Measurements from ENCODE around the gene TBC1D2B. TPM values are rescaled to one million over a fixed set of nuclear protein-coding genes. Genes with fewer than 3 reads are reported as not detected.
"Not testable (repeated sequence)": the region's sequence is repeated elsewhere in the genome, so short reads cannot be mapped to it uniquely, and the experiment has no call there.

The TBC1D2B gene
- total RNA-seq, 1 donor from 2014 or later: 63.3 TPM

- H3K27ac ChIP-seq; intact Hi-C loops (cut with DNase I); DNase-seq (ENCODE audit: low spot score in 2 of 2); H3K4me3 ChIP-seq; H3K9me3 ChIP-seq; H3K27me3 ChIP-seq: not testable (repeated sequence)
- H3K4me1 ChIP-seq: peaks cover 17 to 33% of the 10 kb centered on the region in 2 donors
- H3K36me3 ChIP-seq: peaks cover 36% of the 10 kb centered on the region in 2 donors
Measured at GRCh38 chr15:77996226-77996625, 81.3 kb downstream of the TBC1D2B start.

DNA sequence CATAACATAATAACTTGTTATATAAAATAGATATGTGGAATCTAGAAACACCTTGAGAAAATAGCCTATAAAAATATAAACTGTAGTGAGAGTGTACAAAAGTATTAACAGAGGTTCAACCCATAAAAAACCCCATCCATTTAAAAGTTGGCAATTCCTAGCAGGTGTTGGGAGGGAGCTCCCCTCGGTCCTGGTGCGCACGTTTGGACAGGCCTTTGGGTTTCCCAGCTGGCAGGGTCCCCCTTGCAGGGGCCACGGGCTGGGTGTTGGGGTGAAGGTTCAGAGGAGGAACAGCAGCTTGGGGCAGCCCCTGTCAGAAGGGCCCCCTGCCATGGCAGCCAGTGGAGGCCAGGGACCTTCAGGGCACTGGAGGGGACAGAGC, 82.0 kb downstream of the TBC1D2B start:
- DNase-seq (ENCODE audit: low spot score in 2 of 2); H3K4me3 ChIP-seq; H3K9me3 ChIP-seq; intact Hi-C loops (cut with DNase I); H3K27me3 ChIP-seq: not testable (repeated sequence)
- peaks cover 21 to 40% of the 10 kb centered on the region in 2 donors for H3K4me1 ChIP-seq
- H3K36me3 ChIP-seq: peaks cover 29% of the 10 kb centered on the region in 2 donors
- H3K27ac ChIP-seq: peak overlapping the region; percentile 89 to 94

- Histone ChIP-seq H3K36me3 (peaks cover 23 to 24% of the 10 kb centered on the region in 2 donors), H3K4me3 (peak overlapping the region in 1 of 2 donors; percentile 10), H3K4me1 (peaks cover 21 to 45% of the 10 kb centered on the region in 2 donors), H3K27ac (peak overlapping the region; percentile 89 to 94)
- intact Hi-C loops (cut with DNase I): loop anchor here (1.0 to 5.0 kb wide), 2 partner anchors 10 to 82 kb away; partner anchors contain the start of gene TBC1D2B
- H3K27me3 ChIP-seq; H3K9me3 ChIP-seq; DNase-seq (ENCODE audit: low spot score in 2 of 2): not testable (repeated sequence)
Measured at GRCh38 chr15:77994893-77995536, 82.5 kb downstream of the TBC1D2B start.

DNA sequence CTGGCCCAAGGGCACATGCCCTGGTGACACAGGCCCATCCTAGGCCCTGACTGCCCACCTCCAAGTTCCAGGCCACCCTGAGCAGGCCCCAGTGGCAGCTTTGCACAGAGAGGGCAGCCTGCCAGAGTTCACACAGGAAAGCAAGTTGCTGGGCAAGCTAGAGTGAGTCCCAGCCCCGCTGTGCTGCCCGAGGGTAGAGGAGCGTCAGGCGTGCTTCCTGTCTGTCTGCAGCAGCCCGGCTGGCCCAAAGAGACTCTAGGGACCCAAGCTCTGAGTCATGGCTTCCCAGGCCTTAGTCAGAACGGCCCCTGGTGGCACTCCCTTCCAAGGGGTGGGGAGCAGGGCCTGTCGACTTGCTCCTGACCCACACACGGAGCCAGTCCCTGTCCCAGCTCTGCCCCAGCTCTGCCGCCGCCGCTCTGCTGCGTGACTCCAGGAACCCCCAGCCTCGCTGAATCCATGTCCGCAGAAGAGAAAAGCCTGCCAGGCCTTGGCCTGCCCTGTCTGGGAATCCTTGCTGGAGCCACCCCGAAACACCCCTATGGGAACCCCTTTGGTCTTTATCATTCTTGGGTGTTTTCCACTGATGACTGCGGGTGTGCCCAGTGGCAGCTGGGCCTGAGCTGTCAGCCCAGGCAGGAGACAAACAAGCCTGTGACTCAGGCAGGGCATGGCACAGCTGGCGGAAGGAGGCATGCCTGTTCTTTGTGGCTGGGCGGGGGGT, 83.4 kb downstream of the TBC1D2B start:
- peak; percentile 88 to 98 for DNase-seq (ENCODE audit: low spot score in 2 of 2)
- Histone ChIP-seq H3K4me3 (peak overlapping the region in 1 of 2 donors; percentile 10), H3K4me1 (peaks cover 21 to 47% of the 10 kb centered on the region in 2 donors), H3K36me3 (peaks cover 15 to 16% of the 10 kb centered on the region in 2 donors), H3K27ac (peak overlapping the region; percentile 89 to 94)
- H3K9me3 ChIP-seq, H3K27me3 ChIP-seq: not testable (repeated sequence)
- intact Hi-C loops (cut with DNase I): loop anchor here (1.0 to 5.0 kb wide), 3 partner anchors 11 to 83 kb away; partner anchors contain the start of gene TBC1D2B

- peaks cover 8 to 15% of the 10 kb centered on the region in 2 donors for H3K36me3 ChIP-seq
- TF ChIP-seq, protein P1, sequence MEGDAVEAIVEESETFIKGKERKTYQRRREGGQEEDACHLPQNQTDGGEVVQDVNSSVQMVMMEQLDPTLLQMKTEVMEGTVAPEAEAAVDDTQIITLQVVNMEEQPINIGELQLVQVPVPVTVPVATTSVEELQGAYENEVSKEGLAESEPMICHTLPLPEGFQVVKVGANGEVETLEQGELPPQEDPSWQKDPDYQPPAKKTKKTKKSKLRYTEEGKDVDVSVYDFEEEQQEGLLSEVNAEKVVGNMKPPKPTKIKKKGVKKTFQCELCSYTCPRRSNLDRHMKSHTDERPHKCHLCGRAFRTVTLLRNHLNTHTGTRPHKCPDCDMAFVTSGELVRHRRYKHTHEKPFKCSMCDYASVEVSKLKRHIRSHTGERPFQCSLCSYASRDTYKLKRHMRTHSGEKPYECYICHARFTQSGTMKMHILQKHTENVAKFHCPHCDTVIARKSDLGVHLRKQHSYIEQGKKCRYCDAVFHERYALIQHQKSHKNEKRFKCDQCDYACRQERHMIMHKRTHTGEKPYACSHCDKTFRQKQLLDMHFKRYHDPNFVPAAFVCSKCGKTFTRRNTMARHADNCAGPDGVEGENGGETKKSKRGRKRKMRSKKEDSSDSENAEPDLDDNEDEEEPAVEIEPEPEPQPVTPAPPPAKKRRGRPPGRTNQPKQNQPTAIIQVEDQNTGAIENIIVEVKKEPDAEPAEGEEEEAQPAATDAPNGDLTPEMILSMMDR (IDR thresholded peaks at IDR 0.05): no peak
- no peak for DNase-seq (ENCODE audit: low spot score in 2 of 2)
- peak overlapping the region in 1 of 2 donors; percentile 10 for H3K4me3 ChIP-seq
- H3K9me3 ChIP-seq: no peaks in the 10 kb centered on the region
- H3K27me3 ChIP-seq: no peaks in the 10 kb centered on the region
- intact Hi-C loops (cut with DNase I): loop anchor here (2.0 to 5.0 kb wide), 2 partner anchors 27 to 84 kb away; partner anchors contain the start of gene TBC1D2B
- peaks cover 21 to 48% of the 10 kb centered on the region in 2 donors for H3K4me1 ChIP-seq
- peak overlapping the region; percentile 89 to 94 for H3K27ac ChIP-seq
Measured at GRCh38 chr15:77993374-77993911, 84.1 kb downstream of the TBC1D2B start.

GRCh38 chr15:77992356-77993222, 84.9 kb downstream of the TBC1D2B start:
- TF ChIP-seq, protein P1 (IDR thresholded peaks at IDR 0.05): no peak
- no peak for DNase-seq (ENCODE audit: low spot score in 2 of 2)
- Histone ChIP-seq H3K9me3 (no peaks in the 10 kb centered on the region), H3K4me3 (no peak overlapping the region), H3K27me3 (no peaks in the 10 kb centered on the region), H3K36me3 (peaks cover 0 to 8% of the 10 kb centered on the region in 2 donors), H3K27ac (peak overlapping the region; percentile 89 to 94), H3K4me1 (peaks cover 21 to 48% of the 10 kb centered on the region in 2 donors)
- intact Hi-C loops (cut with DNase I): loop anchor here (2.0 to 5.0 kb wide), 2 partner anchors 26 to 85 kb away; partner anchors contain the start of gene TBC1D2B

DNA sequence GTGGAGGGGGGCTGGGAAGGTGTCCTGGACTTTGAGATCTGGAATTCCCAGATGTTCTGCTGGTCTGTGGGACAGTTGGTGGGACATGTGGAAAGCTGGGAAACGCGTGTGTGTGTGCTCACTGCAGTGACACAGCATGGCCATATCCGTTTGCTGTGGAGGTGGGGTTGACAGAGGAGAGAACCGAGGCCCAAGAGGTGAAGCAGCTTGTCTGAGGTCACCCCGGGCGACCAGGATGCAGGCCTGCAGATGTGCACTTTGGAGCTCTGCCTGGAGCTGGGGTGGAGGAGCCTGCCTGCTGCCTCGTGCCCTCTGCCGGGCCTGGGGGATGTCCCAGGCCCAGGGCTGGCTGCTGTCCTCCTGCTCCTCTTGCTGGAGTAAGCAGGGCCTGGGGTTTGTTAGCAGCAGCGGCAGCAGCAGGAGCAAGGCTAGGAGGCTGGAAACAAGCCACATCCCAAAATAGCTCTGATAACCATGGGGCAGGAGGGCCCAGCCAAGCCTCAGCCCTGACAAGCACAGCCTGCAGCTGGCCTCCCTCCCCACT, 85.8 kb downstream of the TBC1D2B start:
- Histone ChIP-seq H3K4me3 (peak overlapping the region in 1 of 2 donors; percentile 21), H3K27ac (peak overlapping the region; percentile 86 to 89), H3K4me1 (peaks cover 24 to 53% of the 10 kb centered on the region in 2 donors)
- H3K36me3 ChIP-seq, H3K9me3 ChIP-seq, H3K27me3 ChIP-seq: not testable (repeated sequence)
- DNase-seq (ENCODE audit: low spot score in 2 of 2): peak in 1 of 2 donors; percentile 87
- intact Hi-C loops (cut with DNase I): loop anchor here (2.0 to 5.0 kb wide), 2 partner anchors 25 to 86 kb away; partner anchors contain the start of gene TBC1D2B

Data from ascending aorta (tissue), 2 donors.